HG02973 (cell line): ENCODE results near the gene AMER3.
"Not testable (repeated sequence)": the region's sequence is repeated elsewhere in the genome, so short reads cannot be mapped to it uniquely, and the experiment has no call there.

Experiments used
- ATAC-seq: cut with Tn5 transposase; IDR thresholded peaks from one replicate; pipeline ENCODE4 v1.9.1; 2021; ENCODE audit warnings: moderate library complexity; ENCODE audit not compliant: unreplicated experiment

AMER3 gene, protein sequence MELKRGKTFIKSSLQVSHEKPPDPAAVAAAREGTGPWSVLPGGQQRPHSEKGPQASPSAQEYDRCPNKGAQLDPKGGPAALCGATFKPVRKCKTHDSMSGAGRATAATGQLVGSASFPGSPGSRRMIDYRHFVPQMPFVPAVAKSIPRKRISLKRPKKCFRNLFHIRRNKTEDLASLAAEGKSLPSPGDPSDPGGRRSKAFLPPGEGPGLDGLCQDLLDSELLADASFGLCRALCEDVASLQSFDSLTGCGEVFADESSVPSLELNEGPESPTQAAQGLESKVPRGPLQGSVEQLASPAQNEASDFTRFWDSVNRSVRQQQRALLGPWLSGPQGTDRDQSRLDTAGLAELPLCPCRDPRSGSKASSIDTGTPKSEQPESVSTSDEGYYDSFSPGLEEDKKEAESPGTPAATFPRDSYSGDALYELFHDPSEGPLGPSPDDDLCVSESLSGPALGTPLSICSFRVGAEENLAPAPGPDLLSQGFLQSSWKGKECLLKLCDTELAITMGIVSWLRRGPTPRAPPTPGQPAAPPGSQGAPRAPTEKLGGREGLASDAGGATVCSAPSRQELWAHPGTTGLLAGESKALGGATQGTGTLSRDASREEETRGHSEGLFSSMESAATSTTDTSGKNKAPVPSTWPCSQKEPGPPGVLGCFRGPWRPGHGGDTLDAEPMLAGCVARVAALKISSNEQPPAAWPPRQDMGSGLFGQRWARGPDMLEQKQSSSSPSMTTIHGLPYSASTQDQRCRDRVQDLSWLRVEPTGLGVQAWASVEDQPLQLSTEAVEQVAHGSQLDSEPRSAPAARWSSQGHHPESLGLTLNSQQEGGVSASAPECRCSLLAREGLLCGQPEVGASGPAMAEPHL

DNA sequence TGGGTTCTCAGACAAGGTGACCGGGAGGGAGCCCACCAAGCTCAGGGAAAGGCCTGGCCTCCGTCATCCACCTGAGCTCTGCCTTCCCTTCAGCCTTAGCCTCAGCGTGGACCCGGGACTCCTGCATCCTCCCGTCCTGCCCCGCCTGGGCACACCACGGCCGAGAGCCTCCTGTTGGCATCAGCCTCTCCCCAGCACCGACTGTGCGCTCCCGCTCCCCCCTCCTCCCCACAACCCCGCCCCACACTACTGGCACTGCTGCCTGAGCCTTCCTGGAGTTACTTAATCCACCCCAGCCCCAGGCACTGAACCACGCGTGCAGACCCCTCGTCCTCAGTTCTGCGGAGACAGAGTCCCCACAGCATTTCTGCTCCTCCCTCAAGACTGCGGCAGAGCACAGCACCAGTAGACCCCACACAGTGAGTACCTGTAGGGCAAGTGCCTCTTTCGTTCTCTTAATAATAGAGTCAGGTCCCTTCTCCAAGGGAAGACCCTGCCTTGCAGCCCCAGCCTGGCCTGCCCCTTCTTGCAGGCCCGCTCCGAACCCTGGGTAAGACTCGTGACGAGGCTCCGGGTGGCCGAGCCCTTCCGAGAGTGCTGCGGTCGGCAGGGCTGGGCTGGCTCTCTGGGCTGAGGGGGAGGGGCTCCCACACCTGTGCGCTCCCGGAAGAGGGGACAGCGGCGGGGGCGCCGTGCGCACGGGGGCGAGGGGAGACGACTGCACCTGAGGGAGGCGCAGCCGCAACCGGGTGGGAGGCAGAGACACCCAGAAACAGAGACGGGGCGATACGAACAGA lies at the start of gene AMER3:
Gene AMER3, plus strand, starts transcription at position 285 of the 797 bp plus-strand sequence. CDS start 6,533 bp downstream, outside the sequence.
- no peak for ATAC-seq

DNA sequence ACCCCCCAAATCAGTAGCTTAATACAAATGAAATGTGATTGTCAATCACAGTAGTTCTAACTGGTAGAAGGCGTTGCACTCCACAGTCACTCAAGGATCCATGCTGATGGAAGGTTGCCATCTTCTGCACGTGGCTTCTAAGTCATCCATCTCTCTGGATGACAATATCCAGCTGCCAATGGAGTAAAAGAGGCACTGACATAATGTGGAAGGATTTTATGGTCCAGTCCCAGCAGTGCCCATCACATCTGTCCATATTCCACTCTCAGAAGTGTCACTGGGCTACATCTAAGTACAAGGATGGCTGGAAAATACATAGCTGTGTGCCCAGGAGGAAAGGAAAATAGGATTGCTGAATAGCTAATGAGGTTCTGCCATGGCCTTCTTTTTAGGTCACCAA lies 40.5 kb upstream of the AMER3 start:
- ATAC-seq: not testable (repeated sequence)

DNA sequence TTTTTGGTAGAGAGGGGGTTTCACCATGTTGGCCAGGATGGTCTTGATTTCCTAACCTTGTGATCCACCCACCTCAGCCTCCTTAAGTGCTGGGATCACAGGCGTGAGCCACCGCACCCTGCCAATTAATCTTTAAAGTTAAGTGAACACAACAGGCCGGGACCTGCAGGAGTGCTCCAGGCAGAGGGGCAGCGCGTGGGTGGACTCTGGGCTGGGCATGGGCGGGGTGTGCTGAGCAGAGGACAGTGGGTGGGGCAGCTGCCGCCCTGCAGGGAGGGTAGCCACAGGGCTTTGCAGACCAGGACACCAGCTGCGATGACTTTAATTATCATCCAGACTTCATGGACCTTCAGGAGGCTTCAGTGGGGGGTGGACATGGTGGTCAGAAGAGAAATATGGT lies 35.3 kb upstream of the AMER3 start:
- ATAC-seq: no peak

DNA sequence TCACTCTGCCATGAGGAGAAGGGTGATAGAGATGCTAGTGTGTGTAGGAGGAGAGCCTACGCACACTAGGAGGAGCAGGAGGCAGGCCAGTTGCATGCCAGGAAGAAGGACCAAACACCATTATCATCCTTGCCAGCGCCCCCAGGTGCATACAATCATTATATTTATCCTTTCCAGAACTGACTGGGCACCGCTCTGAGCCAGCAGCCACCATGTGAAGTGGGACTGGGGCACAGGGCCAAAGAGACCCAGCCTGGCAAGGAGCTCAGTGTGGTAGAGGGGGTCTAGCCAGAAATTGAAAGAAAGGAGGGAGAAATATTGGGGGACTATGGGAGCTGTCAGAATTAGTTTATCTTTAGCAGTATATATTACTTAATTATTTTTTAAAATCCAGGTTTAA lies 34.8 kb upstream of the AMER3 start:
- ATAC-seq: no peak

DNA sequence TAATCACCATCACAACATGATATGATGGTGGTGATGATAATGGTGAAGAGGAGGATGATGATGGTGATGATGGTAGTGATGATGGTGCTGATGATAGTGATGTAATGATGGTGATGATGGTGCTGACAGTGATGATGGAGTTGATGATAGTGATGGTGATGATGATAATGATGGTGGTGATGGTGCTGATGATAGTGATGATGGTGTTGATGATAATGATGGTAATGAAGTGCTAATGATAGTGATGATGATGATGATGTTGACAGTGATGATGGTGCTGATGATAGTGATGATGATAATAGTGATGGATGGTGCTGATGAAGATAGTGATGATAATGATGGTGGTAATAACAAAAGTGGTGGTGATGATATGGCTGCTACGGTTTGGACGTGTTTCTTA lies 30.9 kb upstream of the AMER3 start:
- no peak for ATAC-seq

DNA sequence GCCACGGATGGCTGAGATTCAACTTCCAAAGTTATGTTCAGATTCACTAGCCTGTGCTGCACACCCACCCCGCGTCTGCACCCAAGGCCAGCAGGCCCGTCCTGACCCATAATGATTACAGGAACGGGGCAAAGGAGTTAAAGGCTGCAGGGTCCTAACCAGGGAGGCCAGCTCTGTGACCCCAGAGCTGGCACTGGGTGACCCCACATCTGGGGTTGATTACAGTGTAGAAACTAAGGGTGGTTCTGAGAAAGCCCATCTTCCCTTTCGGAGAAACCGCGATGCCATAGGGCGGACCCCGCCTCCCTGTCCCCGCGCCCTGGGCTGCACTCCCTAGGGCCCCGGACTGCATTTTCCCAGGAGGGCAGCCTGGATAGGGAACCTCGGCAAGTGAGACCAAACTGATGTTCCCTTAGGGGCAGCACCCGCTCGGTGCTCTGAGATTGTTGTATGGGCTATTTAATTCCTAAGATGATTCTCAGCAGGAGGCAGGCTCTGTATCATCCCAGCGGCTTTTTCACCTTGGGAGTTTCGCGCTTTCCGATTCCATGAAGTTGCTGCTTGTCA lies 28.6 kb upstream of the AMER3 start:
- ATAC-seq: no peak

DNA sequence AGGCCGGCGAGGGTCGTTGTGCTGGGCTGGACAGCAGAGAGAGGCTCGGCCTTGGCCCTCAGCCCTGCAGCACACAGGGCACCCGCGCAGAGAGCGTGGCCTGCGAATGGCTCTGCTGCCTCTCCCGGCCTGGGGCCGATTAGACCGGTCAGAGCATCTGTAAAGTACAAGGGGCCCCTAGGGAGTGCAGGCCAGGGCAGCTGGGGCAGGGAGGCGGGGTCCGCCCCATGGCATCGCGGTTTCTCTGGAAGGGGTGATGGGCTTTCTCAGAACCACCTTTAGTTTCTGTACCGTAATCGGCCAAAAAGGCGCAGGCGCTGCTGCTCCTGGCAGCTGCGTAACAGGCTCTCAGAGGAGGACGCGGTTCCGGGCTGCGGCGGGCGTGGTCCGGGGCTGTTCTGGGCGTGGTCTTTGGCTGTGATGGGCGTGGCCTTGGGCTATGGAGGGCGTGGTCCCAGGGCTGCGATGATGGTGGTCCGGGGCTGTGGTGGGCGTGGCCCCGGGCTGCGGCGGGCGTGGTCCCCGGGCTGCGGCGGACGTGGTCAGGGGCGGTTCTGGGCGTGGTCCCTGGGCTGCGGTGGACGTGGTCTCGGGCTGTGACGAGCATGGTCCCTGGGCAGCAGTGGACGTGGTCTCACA lies 27.9 kb upstream of the AMER3 start:
- ATAC-seq: peak; percentile 96

DNA sequence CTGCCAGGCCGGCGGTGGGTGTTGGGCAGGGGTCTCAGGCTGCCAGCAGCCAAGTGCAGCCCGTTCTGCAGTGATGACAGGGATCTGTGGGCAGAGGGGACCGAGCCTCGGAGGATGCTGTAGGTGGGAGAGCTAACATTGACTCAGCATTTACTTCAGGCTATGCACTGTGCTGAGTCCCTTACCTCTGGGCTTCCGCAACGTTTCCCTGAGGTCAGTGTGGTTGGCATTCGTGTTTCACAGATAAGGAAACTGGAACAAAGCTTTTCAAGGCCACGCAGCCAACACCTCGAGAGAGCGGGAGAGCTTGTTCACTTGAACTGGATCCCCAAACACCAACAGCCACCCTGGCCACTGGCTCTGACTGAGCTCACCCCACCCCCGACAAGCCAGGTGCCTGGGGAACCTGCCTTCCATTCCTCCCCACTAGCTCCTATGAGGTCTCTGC lies 27.3 kb upstream of the AMER3 start:
- peak; percentile 13 for ATAC-seq

DNA sequence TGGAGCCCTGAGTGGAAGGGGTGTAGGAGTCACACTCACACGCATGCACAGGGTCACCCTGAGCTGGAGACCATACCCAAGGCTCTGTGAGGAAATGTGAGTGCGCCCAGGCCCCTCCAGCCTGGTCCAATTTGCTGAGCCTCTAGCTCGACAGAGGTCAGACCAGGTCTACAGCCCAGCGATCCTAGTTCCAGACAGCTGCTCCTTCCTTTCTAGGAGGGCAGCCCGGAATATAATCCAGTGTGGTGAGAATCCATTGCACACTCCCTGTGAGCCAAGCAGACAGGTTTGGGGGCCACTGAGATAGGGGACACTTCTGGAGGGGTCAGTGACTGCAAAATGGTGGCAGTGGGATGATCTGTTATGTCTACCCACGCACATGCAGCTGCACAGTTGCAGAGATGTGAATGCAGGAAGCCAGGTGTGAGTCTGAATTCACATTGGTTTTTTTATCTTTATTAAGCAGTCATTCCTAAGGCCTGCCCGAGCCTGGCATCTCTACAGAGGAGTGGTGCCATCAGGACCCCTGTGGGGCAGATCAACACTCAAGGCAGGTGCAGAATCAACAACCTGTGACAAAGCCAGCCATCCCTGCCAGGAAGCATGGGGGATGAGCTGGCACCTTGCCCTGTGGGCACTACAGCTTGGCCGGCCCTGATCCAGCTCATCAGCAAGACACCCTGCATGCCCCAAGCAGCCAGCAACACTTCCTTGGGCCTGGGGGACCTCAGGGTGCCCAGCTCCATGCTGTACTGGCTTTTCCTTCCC lies 26.6 kb upstream of the AMER3 start, which contains the start of gene GPR148:
Gene GPR148, plus strand, starts transcription at position 522 of the 768 bp plus-strand sequence. Its CDS starts 82 bp downstream, at position 604.
- ATAC-seq: no peak

DNA sequence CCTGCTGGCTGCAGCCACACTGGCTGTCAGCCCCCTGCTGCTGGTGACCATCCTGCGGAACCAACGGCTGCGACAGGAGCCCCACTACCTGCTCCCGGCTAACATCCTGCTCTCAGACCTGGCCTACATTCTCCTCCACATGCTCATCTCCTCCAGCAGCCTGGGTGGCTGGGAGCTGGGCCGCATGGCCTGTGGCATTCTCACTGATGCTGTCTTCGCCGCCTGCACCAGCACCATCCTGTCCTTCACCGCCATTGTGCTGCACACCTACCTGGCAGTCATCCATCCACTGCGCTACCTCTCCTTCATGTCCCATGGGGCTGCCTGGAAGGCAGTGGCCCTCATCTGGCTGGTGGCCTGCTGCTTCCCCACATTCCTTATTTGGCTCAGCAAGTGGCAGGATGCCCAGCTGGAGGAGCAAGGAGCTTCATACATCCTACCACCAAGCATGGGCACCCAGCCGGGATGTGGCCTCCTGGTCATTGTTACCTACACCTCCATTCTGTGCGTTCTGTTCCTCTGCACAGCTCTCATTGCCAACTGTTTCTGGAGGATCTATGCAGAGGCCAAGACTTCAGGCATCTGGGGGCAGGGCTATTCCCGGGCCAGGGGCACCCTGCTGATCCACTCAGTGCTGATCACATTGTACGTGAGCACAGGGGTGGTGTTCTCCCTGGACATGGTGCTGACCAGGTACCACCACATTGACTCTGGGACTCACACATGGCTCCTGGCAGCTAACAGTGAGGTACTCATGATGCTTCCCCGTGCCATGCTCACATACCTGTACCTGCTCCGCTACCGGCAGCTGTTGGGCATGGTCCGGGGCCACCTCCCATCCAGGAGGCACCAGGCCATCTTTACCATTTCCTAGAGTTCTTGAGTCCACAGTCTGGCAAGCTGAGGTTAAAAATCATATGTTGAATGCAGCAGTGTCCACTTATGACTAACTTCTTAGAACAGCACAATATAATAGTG lies 25.7 kb upstream of the AMER3 start:
- ATAC-seq: no peak

DNA sequence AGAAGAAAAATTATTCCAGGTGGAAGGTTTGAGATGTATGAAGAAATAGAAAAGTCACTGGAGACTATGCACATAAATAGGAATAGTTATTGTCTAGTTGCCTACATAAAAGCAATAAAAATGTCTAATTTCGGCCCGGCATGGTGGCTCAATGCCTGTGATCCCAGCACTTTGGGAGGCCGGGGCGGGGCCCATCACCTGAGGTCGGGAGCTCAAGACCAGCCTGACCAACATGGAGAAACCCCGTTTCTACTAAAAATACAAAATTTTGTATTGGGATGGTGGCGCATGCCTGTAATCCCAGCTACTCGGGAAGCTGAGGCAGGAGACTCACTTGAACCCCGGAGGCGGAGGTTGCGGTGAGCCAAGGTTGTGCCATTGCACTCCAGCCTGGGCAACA lies 23.1 kb upstream of the AMER3 start:
- not testable (repeated sequence) for ATAC-seq

DNA sequence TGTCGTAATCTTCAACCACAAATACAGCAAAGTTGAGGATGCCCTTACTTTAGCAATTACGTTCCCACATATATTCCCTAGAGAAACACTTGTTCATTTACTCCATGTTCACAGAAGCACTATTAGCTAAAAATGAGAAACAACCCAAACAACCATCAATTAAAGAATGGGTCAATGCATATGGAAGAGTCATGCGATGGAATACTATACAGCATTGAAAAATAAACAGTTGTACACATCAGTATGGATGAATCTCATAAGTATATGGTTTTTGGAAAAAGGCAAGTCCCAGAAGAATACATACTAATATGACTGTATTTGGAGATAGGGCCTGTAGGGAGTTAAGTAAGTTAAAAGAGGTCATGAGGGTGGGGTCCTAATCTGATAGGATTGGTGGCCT lies 20.1 kb upstream of the AMER3 start:
- no peak for ATAC-seq

DNA sequence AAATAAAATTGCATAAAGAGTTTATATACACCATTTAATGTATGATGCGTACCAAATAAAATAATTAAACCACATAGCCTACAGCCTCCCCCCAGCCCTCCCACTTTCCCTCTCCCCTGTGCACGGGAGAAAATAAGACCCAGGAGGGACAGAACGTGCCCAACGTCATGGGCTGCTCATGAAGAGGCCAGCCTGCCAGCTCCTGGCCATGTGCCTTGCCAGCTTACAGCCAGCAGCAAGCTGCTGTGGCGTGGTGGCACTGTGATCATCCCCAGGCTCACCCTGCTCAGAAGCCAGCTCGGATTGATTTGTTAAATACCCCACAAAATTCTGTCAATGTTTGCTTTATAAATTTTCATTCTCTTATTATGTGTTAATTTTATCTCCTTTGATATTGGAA lies 18.9 kb upstream of the AMER3 start:
- ATAC-seq: no peak

DNA sequence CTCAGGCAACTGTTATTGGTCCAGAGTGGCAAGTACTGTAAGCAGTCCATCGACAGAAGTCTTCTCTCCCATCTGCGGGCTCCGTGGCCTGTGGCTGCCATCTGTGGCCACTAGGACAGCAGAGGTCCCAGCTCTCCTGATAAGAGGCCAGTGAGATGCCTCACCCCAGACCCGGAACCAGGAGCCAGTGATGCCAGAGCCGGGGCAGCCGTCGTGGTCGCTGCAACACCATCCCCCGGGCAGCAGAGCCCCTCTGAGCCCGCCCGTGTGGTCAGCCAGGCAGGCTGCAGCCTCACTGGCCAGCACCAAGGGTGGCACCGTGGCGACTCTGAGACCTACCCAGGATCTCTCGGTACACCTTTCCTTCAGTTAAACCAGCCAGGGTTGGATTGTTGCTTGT lies 17.7 kb upstream of the AMER3 start:
- no peak for ATAC-seq

DNA sequence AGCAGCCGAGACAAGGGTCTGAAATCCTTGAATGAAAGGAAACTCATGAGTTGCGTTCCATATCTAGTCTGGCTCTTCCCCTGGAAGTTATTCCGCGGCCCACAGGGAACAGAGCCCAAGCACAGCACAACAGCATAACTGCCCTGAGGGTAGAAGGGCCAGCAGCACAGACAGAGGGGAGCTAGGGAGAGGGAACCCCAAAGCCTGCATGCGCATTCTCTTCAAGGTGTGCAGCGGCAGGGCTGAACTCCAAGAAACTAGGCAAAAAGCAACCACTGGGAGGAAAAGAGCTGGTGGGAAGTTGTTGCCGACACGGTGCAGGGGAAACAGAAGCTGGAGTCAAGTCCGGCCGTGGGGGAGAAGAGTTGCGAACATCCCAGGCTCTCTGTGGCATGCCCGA lies 14.7 kb upstream of the AMER3 start:
- ATAC-seq: no peak

DNA sequence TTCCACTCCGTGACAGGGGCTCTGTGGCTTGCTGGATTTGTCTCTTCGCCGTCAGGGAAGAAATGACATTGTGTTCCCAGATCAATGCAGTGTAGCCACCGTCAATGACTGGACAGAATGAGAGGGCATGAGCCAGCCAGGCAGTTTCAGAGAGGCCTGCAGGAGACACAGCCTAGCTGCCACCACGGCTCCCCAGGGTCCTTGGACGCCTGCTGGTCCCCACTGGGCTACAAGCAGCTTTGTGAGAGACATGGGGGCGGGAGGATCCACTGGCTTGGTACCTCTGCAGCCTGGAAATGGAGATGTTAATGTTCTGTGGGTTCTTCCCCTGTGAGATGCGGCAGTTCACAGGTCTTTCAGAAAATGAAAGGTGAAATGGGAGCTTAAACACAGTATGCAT lies 12.1 kb upstream of the AMER3 start:
- no peak for ATAC-seq

DNA sequence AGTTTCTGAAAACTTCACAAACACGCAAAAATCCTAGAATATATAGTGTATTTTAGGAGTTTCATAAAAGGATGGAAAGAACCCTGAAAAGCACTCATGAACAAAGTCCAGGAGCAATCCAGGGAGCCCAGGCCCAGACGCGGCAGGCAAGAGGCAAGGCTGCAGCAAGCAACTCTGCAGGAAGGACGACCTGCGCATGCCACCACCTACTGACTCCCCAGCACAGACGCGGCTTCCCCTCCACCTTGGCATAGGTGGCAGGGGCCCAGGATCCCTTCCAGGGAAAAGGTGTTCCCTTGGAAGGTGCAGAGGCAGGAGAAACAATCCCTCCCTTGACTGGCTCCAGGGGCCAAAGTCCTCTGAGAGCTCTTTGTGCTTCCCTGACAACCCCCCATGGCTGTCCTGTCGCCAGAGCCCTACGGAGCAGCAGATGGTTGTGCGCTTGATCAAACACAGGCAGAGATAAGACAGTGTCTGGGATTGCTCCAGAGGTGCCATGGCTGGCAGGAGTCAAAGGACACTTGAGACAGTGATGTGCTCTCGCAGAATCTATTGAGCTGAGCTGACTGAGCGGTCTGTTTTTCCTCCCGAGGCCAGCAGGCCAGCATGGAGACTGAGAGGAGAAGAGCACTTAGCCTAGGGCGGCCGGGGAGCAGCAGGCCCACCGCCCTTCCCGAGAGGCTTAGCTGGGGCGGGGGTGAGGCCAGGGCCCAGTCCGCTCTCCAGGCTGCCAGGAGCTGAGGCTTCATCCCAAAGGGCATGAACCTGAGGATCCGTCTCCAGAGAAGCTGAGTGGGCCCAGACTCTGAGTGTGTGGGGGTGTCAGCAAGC lies 10.8 kb upstream of the AMER3 start:
- no peak for ATAC-seq
